IMR-90 (cell line): ENCODE data around the gene BLOC1S6. TPM values are rescaled to one million over a fixed set of nuclear protein-coding genes. Genes with fewer than 3 reads are reported as not detected.

Experiments used
- ATAC-seq: fragments of 200-7000 bp; cut with Tn5 transposase; 2 replicates; pipeline ENCODE4 v1.9.1; 2020; ENCODE audit warnings: low read depth, mild to moderate bottlenecking, moderate library complexity
- Bru-seq: library from RNA; stranded (reverse); fragments of 400-500 nt; gene quantifications from one replicate; lab custom pipeline; 2021; lab: Mats Ljungman, UMichigan
- BruChase-seq, 2 experiments: library from RNA; stranded (reverse); fragments of 400-500 nt; gene quantifications; one replicate each; lab custom pipeline; 2021; lab: Mats Ljungman, UMichigan
- BruUV-seq: library from RNA; stranded (reverse); fragments of 400-500 nt; replicated peaks from 2 replicates; lab custom pipeline; 2021; lab: Mats Ljungman, UMichigan
- CTCF ChIA-PET: fragments of 300-600 bp; formaldehyde crosslinking; extraction: SDS; loops from one replicate; lab custom pipeline; 2021; ENCODE audit warnings: antibody characterized with exemption; lab: Yijun Ruan, JAX
- POLR2A ChIA-PET: fragments of 300-600 bp; sonication (Branson Sonifier 250); formaldehyde crosslinking; loops from one replicate; lab custom pipeline; 2022; ENCODE audit warnings: antibody characterized with exemption; ENCODE audit not compliant: unreplicated experiment; lab: Charles Lee
- DNase-seq: peaks from one replicate; pipeline ENCODE4 v3.0.0; 2013
- H2AFZ ChIP-seq: replicated peaks from 2 replicates; pipeline ENCODE3; 2013; ENCODE audit warnings: low read length, mild to moderate bottlenecking; ENCODE audit not compliant: poor library complexity
- H2AK5ac ChIP-seq: 2 replicates; pipeline ENCODE4 v1.6.1; 2013; ENCODE audit warnings: low read depth, low read length, inconsistent platforms
- H2AK9ac ChIP-seq: replicated peaks from 2 replicates; pipeline ENCODE3; 2013; ENCODE audit warnings: mild to moderate bottlenecking, low read depth, low read length, moderate library complexity; ENCODE audit not compliant: poor library complexity
- H2BK120ac ChIP-seq: 2 replicates; pipeline ENCODE4 v1.6.1; 2013; ENCODE audit warnings: low read depth, low read length, inconsistent platforms
- H2BK15ac ChIP-seq: 3 replicates; pipeline ENCODE4 v1.6.1; 2013; ENCODE audit warnings: low read depth, low read length, inconsistent platforms
- H2BK20ac ChIP-seq: 2 replicates; pipeline ENCODE4 v1.6.1; 2013; ENCODE audit warnings: low read depth, mild to moderate bottlenecking, inconsistent platforms, low read length, moderate library complexity
- H2BK5ac ChIP-seq: 2 replicates; pipeline ENCODE4 v1.6.1; 2013; ENCODE audit warnings: mild to moderate bottlenecking, low read depth, low read length, inconsistent platforms; ENCODE audit not compliant: poor library complexity, severe bottlenecking
- H3K14ac ChIP-seq: replicated peaks from 2 replicates; pipeline ENCODE4 v1.6.1; 2013; ENCODE audit warnings: low read depth, low read length, inconsistent platforms
- H3K18ac ChIP-seq: 2 replicates; pipeline ENCODE4 v1.6.1; 2013; ENCODE audit warnings: low read depth, low read length, control low read depth
- H3K23ac ChIP-seq: 2 replicates; pipeline ENCODE4 v1.6.1; 2013; ENCODE audit warnings: low read depth, low read length, inconsistent platforms
- H3K27ac ChIP-seq: 2 replicates; pipeline ENCODE4 v1.5.1; 2013; ENCODE audit warnings: mild to moderate bottlenecking, control low read depth, low read length; ENCODE audit not compliant: insufficient read depth
- H3K27me3 ChIP-seq: 2 replicates; pipeline ENCODE4 v1.6.1; 2013; ENCODE audit warnings: low read length; ENCODE audit not compliant: control insufficient read depth, insufficient read depth
- H3K36me3 ChIP-seq: 2 replicates; pipeline ENCODE4 v1.6.1; 2013; ENCODE audit warnings: low read length, mixed read lengths; ENCODE audit not compliant: control insufficient read depth, insufficient read depth
- H3K4ac ChIP-seq: 2 replicates; pipeline ENCODE4 v1.6.1; 2013; ENCODE audit warnings: low read depth, low read length, inconsistent platforms
- H3K4me1 ChIP-seq: 2 replicates; pipeline ENCODE4 v1.6.1; 2013; ENCODE audit warnings: low read length, mixed read lengths; ENCODE audit not compliant: control insufficient read depth, insufficient read depth
- H3K4me2 ChIP-seq: 2 replicates; pipeline ENCODE4 v1.6.1; 2013; ENCODE audit warnings: low read depth, mild to moderate bottlenecking, control low read depth, low read length, moderate library complexity
- H3K4me3 ChIP-seq: 2 replicates; pipeline ENCODE4 v1.5.1; 2013; ENCODE audit warnings: low read depth, mild to moderate bottlenecking, control low read depth, low read length, moderate library complexity; ENCODE audit not compliant: insufficient read depth
- H3K56ac ChIP-seq: 2 replicates; pipeline ENCODE4 v1.6.1; 2013; ENCODE audit warnings: low read length, inconsistent platforms; ENCODE audit not compliant: insufficient read depth; ENCODE audit errors: extremely low read depth
- H3K79me1 ChIP-seq, 2 experiments: 2 replicates each; pipeline ENCODE4 v1.6.1; 2013; ENCODE audit warnings: low read length in 2 of 2, inconsistent platforms in 1 of 2, low read depth in 1 of 2
- H3K9ac ChIP-seq: 2 replicates; pipeline ENCODE4 v1.6.1; 2013; ENCODE audit warnings: low read depth, low read length, control low read depth
- H3K9me1 ChIP-seq: 2 replicates; pipeline ENCODE4 v1.6.1; 2013; ENCODE audit warnings: low read length, inconsistent platforms; ENCODE audit not compliant: insufficient read depth
- H3K9me3 ChIP-seq: 2 replicates; pipeline ENCODE4 v1.6.1; 2013; ENCODE audit warnings: low read length; ENCODE audit not compliant: control insufficient read depth, insufficient read depth
- H4K20me1 ChIP-seq: 2 replicates; pipeline ENCODE4 v1.6.1; 2013; ENCODE audit warnings: low read length, inconsistent platforms; ENCODE audit not compliant: insufficient read depth
- H4K5ac ChIP-seq: 2 replicates; pipeline ENCODE4 v1.6.1; 2013; ENCODE audit warnings: mild to moderate bottlenecking, low read depth, low read length, control low read depth
- H4K8ac ChIP-seq, 2 experiments: 2 replicates each; pipeline ENCODE4 v1.6.1; 2013; ENCODE audit warnings: low read depth in 2 of 2, low read length in 2 of 2, control low read depth in 1 of 2, inconsistent platforms in 1 of 2
- H4K91ac ChIP-seq: 2 replicates; pipeline ENCODE4 v1.6.1; 2013; ENCODE audit warnings: low read depth, low read length, inconsistent platforms; ENCODE audit not compliant: insufficient read depth
- BHLHE40 ChIP-seq: fragments of 150-350 bp; IDR thresholded peaks from 2 replicates; pipeline ENCODE4 v1.6.1; 2016; ENCODE audit warnings: mild to moderate bottlenecking, low read depth, low read length
- CHD1 ChIP-seq: IDR thresholded peaks from 2 replicates; pipeline ENCODE4 v1.6.1; 2012; ENCODE audit warnings: low read depth, low read length, improper control_type of control experiment
- FOS ChIP-seq: fragments of 150-350 bp; IDR thresholded peaks from 2 replicates; pipeline ENCODE4 v1.6.1; 2016; ENCODE audit warnings: low read depth, low read length
- MAFK ChIP-seq: IDR thresholded peaks from 2 replicates; pipeline ENCODE4 v1.6.1; 2012; ENCODE audit warnings: low read depth, low read length, improper control_type of control experiment
- MAZ ChIP-seq: IDR thresholded peaks from 2 replicates; pipeline ENCODE4 v1.6.1; 2012; ENCODE audit warnings: low read depth, mild to moderate bottlenecking, low read length, improper control_type of control experiment, moderate library complexity, borderline replicate concordance
- NFE2L2 ChIP-seq: fragments of 150-350 bp; IDR thresholded peaks from 2 replicates; pipeline ENCODE4 v1.6.1; 2016; ENCODE audit warnings: low read depth, mild to moderate bottlenecking, low read length
- POLR2A ChIP-seq: IDR thresholded peaks from 2 replicates; pipeline ENCODE4 v1.6.1; 2012; ENCODE audit warnings: mild to moderate bottlenecking, low read depth, low read length
- RFX5 ChIP-seq: IDR thresholded peaks from 2 replicates; pipeline ENCODE4 v1.8.0; 2012; ENCODE audit warnings: low read depth, mild to moderate bottlenecking, low read length, moderate library complexity
- SMC3 ChIP-seq: fragments of 150-350 bp; IDR thresholded peaks from 2 replicates; pipeline ENCODE4 v1.6.1; 2016; ENCODE audit warnings: low read depth, mild to moderate bottlenecking, antibody characterized with exemption, low read length, moderate library complexity
- WGBS, 2 experiments: methylation state at CpG; one replicate each; pipeline versions ENCODE4 v1.1.5 to v1.1.7; 2013; ENCODE audit warnings: missing lambda C conversion rate in 2 of 2; ENCODE audit not compliant: insufficient read length in 1 of 2; ENCODE audit errors: extremely low coverage in 2 of 2; 5-methylcytosine and 5-hydroxymethylcytosine counted together
- dilution Hi-C: fragments of 300-500 bp; cut with HindIII; formaldehyde crosslinking; loops from one replicate; pipeline ENCODE4 v1.14.3; 2018; ENCODE audit warnings: low sequenced_read_pairs; ENCODE audit not compliant: unreplicated experiment
- in situ Hi-C: fragments of 300-500 bp; cut with MboI; formaldehyde crosslinking; loops from 3 replicates; pipeline ENCODE4 v1.14.3; 2019; ENCODE audit warnings: low sequenced_read_pairs, inconsistent platforms, mixed read lengths
- intact Hi-C: fragments of 100-400 bp; cut with micrococcal nuclease; formaldehyde crosslinking; loops from 2 replicates; pipeline ENCODE4 v1.10.0; 2022
- long read RNA-seq: library from polyadenylated mRNA; unstranded; transcript quantifications from one replicate; pipeline ENCODE4 v2.0.0, GENCODE V29; 2021; ENCODE audit not compliant: unreplicated experiment
- polyA plus RNA-seq, 3 experiments: library from polyadenylated mRNA; depleted of rRNA; stranded (reverse); fragments of >200 nt; gene quantifications; 2 replicates each; pipeline ENCODE4 v1.2.3, GENCODE V29; 2012; ENCODE audit warnings: low replicate concordance in 1 of 3
- total RNA-seq: library from RNA; depleted of rRNA; stranded (reverse); fragments of >200 nt; gene quantifications from 2 replicates; pipeline ENCODE4 v1.2.3, GENCODE V29; 2012; rRNA removed
- TF ChIP-seq, protein P1 (sequence below): conservative IDR thresholded peaks from 2 replicates; pipeline ENCODE4 v1.5.1; 2012; ENCODE audit warnings: mild to moderate bottlenecking, low read depth, low read length, improper control_type of control experiment
- TF ChIP-seq, protein P2 (sequence below): fragments of 150-350 bp; IDR thresholded peaks from 2 replicates; pipeline ENCODE4 v1.6.1; 2016; ENCODE audit warnings: low read depth, mild to moderate bottlenecking, low read length, moderate library complexity, borderline replicate concordance

BLOC1S6 gene, protein sequence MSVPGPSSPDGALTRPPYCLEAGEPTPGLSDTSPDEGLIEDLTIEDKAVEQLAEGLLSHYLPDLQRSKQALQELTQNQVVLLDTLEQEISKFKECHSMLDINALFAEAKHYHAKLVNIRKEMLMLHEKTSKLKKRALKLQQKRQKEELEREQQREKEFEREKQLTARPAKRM
- total RNA-seq = 40.9 and 78.3 TPM in 2 replicates
- 17.9 and 21.7 TPM in 2 replicates for polyA plus RNA-seq (2012; rRNA removed)
- polyA plus RNA-seq (2012; cell fraction: cytosol; rRNA removed) = 7.2 and 12.0 TPM in 2 replicates
- 2.2 and 9.9 TPM in 2 replicates for polyA plus RNA-seq (2012; cell fraction: nucleus; rRNA removed; ENCODE audit: low replicate concordance)
- percentile 94 among the genes with signal in this experiment for Bru-seq, nascent RNA
- BruChase-seq, experiment 1, labeled RNA remaining after a 6-hour chase = percentile 99 among the genes with signal in this experiment
- percentile 99 among the genes with signal in this experiment for BruChase-seq, experiment 2, labeled RNA remaining after a 2-hour chase
- long read RNA-seq, full-length matches to known transcripts = 64 of 72 reads
- long read RNA-seq, partial matches to known transcripts = 2 of 72 reads
- long read RNA-seq, other reads (novel, unspliced or antisense) = 6 of 72 reads

DNA sequence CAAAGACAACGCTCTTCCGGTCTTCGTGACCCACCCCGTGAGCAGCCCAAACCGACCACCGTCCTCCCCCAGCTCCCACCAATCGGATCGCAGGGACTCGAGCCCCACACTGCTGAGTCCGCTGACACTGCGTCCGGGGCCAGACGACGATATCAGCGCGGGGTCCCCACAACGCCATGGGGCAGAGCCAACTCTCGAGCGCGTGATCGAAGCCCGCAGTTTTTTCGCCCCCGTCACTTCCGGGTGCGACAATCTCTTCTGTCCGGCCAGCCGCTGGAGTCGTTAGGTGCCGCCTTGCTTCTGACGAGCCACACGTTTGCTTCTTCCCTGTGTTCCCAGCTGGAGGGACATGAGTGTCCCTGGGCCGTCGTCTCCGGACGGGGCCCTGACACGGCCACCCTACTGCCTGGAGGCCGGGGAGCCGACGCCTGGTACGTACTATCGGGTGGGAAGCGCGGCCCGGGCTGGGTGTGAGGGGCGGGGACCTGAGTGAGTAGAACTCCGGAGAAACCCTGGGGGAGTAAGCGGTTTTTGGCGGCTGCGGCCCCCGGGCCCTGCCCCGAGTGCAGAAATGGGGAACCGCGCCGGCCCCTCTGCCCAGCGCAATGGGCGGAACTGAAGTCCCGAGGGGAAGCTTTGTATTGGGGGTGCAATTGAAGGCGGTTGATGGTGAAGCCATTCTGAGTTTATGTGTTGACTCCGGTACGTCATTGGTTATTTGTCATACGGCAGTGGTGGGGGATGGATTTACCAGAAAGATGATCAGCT is at the start of gene BLOC1S6:
TSS of gene BLOC1S6 (plus strand) at position 285 of the 768 bp plus-strand sequence. CDS start at position 350, 65 bp downstream.
- BruUV-seq = no TSS peak
- Histone ChIP-seq H2BK20ac (no peak within 1 kb of the TSS), H3K23ac (peak within 1 kb of the TSS; percentile 97), H2BK120ac (peak within 1 kb of the TSS; percentile 94), H3K14ac (peak within 1 kb of the TSS; percentile 99), H2BK5ac (peak within 1 kb of the TSS; percentile 97), H4K8ac (peak within 1 kb of the TSS; percentile 89 to 98), H4K20me1 (no peaks in the 10 kb centered on the region), H3K36me3 (no peaks in the 10 kb centered on the region), H3K56ac (peak within 1 kb of the TSS; percentile 92), H3K4me1 (peaks cover 3% of the 10 kb centered on the region; the same call in 1 of the 2 replicates), H4K91ac (peak within 1 kb of the TSS; percentile 99), H3K18ac (peak within 1 kb of the TSS; percentile 90), H3K79me1 (peaks cover 14 to 27% of the 10 kb centered on the region in 2 experiments), H3K4me2 (peak within 1 kb of the TSS; percentile 88), H2AK5ac (peak within 1 kb of the TSS; percentile 44), H2AFZ (peak within 1 kb of the TSS; percentile 98), H3K9ac (peak within 1 kb of the TSS; percentile 95), H3K4me3 (peak within 1 kb of the TSS; percentile 67), H3K27ac (peak within 1 kb of the TSS; percentile 92), H2AK9ac (peak within 1 kb of the TSS; percentile 84), H2BK15ac (peak within 1 kb of the TSS; percentile 68; the same call in 2 of the 3 replicates), H3K27me3 (no peaks in the 10 kb centered on the region), H3K9me1 (no peaks in the 10 kb centered on the region), H4K5ac (peak within 1 kb of the TSS; percentile 94), H3K9me3 (no peaks in the 10 kb centered on the region), H3K4ac (peak within 1 kb of the TSS; percentile 99)
- WGBS, 2 experiments = 0% methylated on average over 26 of the region's 62 CpGs; no CpG with 5 or more reads in 1 of the 2 experiments
- intact Hi-C loops = loop anchor here (1.0 to 2.0 kb wide), 3 partner anchors 64 to 184 kb away; partner anchors contain the start of gene SLC30A4
- ChIA-PET POLR2A (interaction anchor here (0.6 to 1.3 kb wide), 3 partner anchors 31 to 935 kb away, joined by 3 to 4 read pairs (median 3); a partner anchor contains a TSS), CTCF (interaction anchor here (0.8 to 1.3 kb wide), 2 partner anchors 93 to 130 kb away, joined by 3 read pairs; no protein-coding TSS in a partner anchor)
- DNase-seq (peak; percentile 90), ATAC-seq (peak; percentile 85)
- in situ Hi-C loops = no loop called here
- dilution Hi-C loops = no loop called here
- TF ChIP-seq POLR2A (peak; percentile 86), NFE2L2 (peak; percentile 27; the same call in 1 of the 2 replicates), BHLHE40 (no peak), RFX5 (no peak), SMC3 (no peak), CHD1 (no peak), FOS (no peak; the same call in 1 of the 2 replicates), MAZ (0 out of 2 replicates have a peak, but pooled peaks have one; percentile 65), MAFK (no peak)
- TF ChIP-seq, protein P1, sequence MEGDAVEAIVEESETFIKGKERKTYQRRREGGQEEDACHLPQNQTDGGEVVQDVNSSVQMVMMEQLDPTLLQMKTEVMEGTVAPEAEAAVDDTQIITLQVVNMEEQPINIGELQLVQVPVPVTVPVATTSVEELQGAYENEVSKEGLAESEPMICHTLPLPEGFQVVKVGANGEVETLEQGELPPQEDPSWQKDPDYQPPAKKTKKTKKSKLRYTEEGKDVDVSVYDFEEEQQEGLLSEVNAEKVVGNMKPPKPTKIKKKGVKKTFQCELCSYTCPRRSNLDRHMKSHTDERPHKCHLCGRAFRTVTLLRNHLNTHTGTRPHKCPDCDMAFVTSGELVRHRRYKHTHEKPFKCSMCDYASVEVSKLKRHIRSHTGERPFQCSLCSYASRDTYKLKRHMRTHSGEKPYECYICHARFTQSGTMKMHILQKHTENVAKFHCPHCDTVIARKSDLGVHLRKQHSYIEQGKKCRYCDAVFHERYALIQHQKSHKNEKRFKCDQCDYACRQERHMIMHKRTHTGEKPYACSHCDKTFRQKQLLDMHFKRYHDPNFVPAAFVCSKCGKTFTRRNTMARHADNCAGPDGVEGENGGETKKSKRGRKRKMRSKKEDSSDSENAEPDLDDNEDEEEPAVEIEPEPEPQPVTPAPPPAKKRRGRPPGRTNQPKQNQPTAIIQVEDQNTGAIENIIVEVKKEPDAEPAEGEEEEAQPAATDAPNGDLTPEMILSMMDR = no peak
- TF ChIP-seq, protein P2, sequence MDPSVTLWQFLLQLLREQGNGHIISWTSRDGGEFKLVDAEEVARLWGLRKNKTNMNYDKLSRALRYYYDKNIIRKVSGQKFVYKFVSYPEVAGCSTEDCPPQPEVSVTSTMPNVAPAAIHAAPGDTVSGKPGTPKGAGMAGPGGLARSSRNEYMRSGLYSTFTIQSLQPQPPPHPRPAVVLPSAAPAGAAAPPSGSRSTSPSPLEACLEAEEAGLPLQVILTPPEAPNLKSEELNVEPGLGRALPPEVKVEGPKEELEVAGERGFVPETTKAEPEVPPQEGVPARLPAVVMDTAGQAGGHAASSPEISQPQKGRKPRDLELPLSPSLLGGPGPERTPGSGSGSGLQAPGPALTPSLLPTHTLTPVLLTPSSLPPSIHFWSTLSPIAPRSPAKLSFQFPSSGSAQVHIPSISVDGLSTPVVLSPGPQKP = no peak
